ENCODE measurements around the gene BIRC2.

DNA sequence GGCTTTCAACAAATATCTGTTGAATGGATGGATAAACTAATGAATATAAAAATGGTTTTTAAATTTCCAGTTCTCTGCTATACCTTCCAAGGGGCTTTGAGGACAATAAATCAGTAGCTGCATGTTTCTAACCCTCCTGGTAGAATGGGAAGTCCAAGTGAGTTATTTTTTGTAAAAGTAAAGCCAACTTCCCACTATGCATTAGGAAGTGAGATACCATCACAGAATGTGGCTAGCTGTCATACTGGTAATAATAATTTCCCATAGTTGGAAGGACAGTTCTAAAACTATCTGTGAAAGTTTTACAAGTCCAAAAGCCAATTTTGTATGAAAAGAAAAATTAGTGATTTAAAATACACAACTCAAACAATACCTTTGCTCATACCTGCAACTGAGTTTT lies 55.5 kb downstream of the BIRC2 start:
- TF ChIP-seq, protein P1, sequence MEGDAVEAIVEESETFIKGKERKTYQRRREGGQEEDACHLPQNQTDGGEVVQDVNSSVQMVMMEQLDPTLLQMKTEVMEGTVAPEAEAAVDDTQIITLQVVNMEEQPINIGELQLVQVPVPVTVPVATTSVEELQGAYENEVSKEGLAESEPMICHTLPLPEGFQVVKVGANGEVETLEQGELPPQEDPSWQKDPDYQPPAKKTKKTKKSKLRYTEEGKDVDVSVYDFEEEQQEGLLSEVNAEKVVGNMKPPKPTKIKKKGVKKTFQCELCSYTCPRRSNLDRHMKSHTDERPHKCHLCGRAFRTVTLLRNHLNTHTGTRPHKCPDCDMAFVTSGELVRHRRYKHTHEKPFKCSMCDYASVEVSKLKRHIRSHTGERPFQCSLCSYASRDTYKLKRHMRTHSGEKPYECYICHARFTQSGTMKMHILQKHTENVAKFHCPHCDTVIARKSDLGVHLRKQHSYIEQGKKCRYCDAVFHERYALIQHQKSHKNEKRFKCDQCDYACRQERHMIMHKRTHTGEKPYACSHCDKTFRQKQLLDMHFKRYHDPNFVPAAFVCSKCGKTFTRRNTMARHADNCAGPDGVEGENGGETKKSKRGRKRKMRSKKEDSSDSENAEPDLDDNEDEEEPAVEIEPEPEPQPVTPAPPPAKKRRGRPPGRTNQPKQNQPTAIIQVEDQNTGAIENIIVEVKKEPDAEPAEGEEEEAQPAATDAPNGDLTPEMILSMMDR (IDR thresholded peaks at IDR 0.05) = no peak
- TF ChIP-seq RCOR1 (IDR thresholded peaks at IDR 0.05; ENCODE audit: low read length) = no peak
- no peak for TF ChIP-seq RAD21 (IDR thresholded peaks at IDR 0.05; ENCODE audit: low read length)
- TF ChIP-seq POLR2AphosphoS5 (IDR thresholded peaks at IDR 0.05; ENCODE audit: low read depth, low read length) = no peak
